Tibial nerve (tissue), 4 donors: ENCODE results near the gene KIF22. TPM values are rescaled to one million over a fixed set of nuclear protein-coding genes. Genes with fewer than 3 reads are reported as not detected.

Source experiments
- DNase-seq, 2 donors: peaks; one replicate each; pipeline ENCODE4 v3.0.0-alpha.2; 2019; ENCODE audit warnings: low spot score in 2 of 2
- H3K27ac ChIP-seq, 4 donors: fragments of 200-600 bp; sonication (generic) in 3 of 4; one replicate each; pipeline ENCODE4 v1.5.1; 2017 to 2019; ENCODE audit warnings: mild to moderate bottlenecking in 1 of 4
- H3K27me3 ChIP-seq, 2 donors: fragments of 200-600 bp; sonication (generic) in 1 of 2; one replicate each; pipeline versions ENCODE4 v1.5.1 to v1.6.0; 2017 to 2019
- H3K36me3 ChIP-seq, 3 donors: fragments of 200-600 bp; sonication (generic); one replicate each; pipeline ENCODE4 v1.5.1; 2018 to 2019
- H3K4me1 ChIP-seq, 4 donors: fragments of 200-600 bp; sonication (generic) in 3 of 4; one replicate each; pipeline ENCODE4 v1.5.1; 2017 to 2019
- H3K4me3 ChIP-seq, 4 donors: fragments of 200-600 bp; sonication (generic) in 3 of 4; one replicate each; pipeline ENCODE4 v1.5.1; 2017 to 2019; ENCODE audit warnings: mild to moderate bottlenecking in 1 of 4, moderate library complexity in 1 of 4
- H3K9me3 ChIP-seq, 4 donors: fragments of 200-600 bp; sonication (generic) in 3 of 4; one replicate each; pipeline ENCODE4 v1.5.1; 2017 to 2019
- EP300 ChIP-seq, 2 donors: sonication (generic); formaldehyde crosslinking; IDR thresholded peaks; one replicate each; pipeline ENCODE4 v1.6.1; 2017; ENCODE audit warnings: antibody characterized with exemption in 2 of 2, mild to moderate bottlenecking in 1 of 2
- POLR2A ChIP-seq, 2 donors: fragments of 450-650 bp; IDR thresholded peaks; one replicate each; pipeline ENCODE4 v1.6.1; 2017; ENCODE audit warnings: antibody characterized with exemption in 2 of 2, mild to moderate bottlenecking in 2 of 2, moderate library complexity in 2 of 2
- WGBS, 2 donors: methylation state at CpG; one replicate each; pipeline ENCODE4 v1.1.5; 2018; 5-methylcytosine and 5-hydroxymethylcytosine counted together
- total RNA-seq, 4 donors: library from RNA; depleted of rRNA; stranded (reverse); fragments of >200 nt; gene quantifications; one replicate each; pipeline ENCODE4 v1.1.0, GENCODE V29; 2016
- TF ChIP-seq, protein P1 (sequence below), 5 experiments: fragments of 200-600 bp in 3 of 5; fragments of 450-650 bp in 2 of 5; sonication (generic) in 3 of 5; IDR thresholded peaks; one replicate each; pipeline ENCODE4 v1.5.1; 2016 to 2019; ENCODE audit warnings: antibody characterized with exemption in 5 of 5, mild to moderate bottlenecking in 3 of 5, moderate library complexity in 2 of 5

Gene KIF22
- total RNA-seq = 10 to 100 TPM; 19.9 to 42.8 (median 40.5) TPM

DNA sequence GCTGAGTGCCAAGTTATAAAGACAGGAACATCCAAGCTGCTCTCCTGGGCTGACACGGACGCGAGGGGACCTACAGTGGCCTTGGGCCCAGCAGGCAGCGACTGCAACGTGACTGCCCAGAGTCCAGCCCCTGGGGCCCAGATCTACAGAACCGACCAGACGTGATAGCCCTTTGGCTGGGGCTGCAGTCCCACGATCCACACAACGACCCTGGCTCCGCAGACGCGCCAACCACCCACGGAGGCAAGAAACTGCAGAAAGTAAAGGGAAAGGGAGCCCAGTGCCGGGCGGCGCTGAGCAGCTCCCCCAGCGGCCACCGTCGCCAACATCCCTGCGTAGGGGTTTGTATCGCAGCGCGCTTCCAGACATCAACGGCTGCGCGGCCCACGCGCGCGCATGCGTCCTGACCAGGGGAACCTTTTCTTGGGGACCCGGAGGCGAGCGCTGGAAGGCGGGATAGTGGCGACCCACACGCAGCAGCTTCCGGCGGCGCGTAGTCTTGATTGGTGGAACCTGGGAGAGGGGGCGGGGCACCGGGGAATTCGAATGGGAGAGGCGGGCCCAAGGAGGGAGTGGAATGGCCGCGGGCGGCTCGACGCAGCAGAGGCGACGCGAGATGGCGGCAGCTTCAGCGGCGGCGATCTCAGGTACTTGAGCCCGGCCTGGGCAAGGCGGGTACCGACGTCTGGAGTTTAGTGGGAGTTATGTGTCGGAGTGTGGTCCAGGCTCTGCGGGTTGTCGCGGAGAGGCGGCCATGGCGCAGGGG, at the start of gene KIF22:
Gene KIF22, plus strand, starts transcription at position 569 of the 766 bp plus-strand sequence. Its CDS starts 9 bp downstream, at position 578.
- H3K36me3 ChIP-seq = no peaks in the 10 kb centered on the region
- H3K27me3 ChIP-seq = no peaks in the 10 kb centered on the region
- TF ChIP-seq POLR2A (IDR thresholded peaks at IDR 0.05) (peak; percentile 74 to 83), EP300 (IDR thresholded peaks at IDR 0.05) (peak; percentile 92 to 98)
- TF ChIP-seq, protein P1, sequence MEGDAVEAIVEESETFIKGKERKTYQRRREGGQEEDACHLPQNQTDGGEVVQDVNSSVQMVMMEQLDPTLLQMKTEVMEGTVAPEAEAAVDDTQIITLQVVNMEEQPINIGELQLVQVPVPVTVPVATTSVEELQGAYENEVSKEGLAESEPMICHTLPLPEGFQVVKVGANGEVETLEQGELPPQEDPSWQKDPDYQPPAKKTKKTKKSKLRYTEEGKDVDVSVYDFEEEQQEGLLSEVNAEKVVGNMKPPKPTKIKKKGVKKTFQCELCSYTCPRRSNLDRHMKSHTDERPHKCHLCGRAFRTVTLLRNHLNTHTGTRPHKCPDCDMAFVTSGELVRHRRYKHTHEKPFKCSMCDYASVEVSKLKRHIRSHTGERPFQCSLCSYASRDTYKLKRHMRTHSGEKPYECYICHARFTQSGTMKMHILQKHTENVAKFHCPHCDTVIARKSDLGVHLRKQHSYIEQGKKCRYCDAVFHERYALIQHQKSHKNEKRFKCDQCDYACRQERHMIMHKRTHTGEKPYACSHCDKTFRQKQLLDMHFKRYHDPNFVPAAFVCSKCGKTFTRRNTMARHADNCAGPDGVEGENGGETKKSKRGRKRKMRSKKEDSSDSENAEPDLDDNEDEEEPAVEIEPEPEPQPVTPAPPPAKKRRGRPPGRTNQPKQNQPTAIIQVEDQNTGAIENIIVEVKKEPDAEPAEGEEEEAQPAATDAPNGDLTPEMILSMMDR (IDR thresholded peaks at IDR 0.05) = peak; percentile 77 to 94 (median 92)
- peaks cover 0 to 26% (median 13%) of the 10 kb centered on the region in 4 donors for H3K4me1 ChIP-seq
- peak within 1 kb of the TSS; percentile 61 to 84 (median 66) for H3K4me3 ChIP-seq
- WGBS, 2 donors = 1% methylated on average over 49 to 67 of the region's 67 CpGs
- DNase-seq = peak; percentile 99
- H3K27ac ChIP-seq = peak within 1 kb of the TSS; percentile 61 to 89 (median 86)
- H3K9me3 ChIP-seq = no peaks in the 10 kb centered on the region

DNA sequence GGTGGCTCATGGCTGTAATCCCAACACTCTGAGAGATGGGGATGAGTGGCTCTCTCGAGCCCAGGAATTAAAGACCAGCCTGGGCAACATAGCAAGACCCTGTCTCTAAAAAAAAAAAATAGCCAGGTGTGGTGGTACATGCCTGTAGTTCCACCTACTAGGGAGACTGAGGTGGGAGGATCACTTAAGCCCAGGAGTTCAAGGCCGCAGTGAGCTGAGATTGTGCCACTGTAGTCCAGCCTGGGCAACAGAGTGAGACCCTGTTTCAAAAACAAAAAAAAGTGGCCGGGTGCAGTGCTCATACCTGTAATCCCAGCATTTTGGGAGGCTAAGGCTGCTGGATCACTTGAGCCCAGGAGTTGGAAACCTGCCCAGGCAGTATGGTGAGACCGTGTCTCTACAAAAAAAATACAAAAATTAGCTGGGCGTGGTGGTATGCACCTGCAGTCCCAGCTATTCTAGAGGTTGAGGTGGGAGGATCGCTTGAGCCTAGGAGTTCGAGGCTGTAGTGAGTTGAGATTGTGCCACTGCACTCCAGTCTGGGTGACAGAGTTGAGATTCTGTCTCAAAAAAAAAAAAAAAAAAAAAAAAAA, 47.8 kb upstream of the KIF22 start:
- Histone ChIP-seq H3K4me3 (no peak overlapping the region), H3K27me3 (no peaks in the 10 kb centered on the region), H3K9me3 (peaks cover 0 to 9% (median 0%) of the 10 kb centered on the region in 4 donors), H3K27ac (no peak overlapping the region), H3K36me3 (no peaks in the 10 kb centered on the region), H3K4me1 (no peaks in the 10 kb centered on the region)
- WGBS, 2 donors = 80 to 88% methylated on average over 7 of the region's 7 CpGs
- no peak for TF ChIP-seq POLR2A (IDR thresholded peaks at IDR 0.05)
- TF ChIP-seq EP300 (IDR thresholded peaks at IDR 0.05) = no peak
- TF ChIP-seq, protein P1 (IDR thresholded peaks at IDR 0.05) = no peak
- DNase-seq = no peak

DNA sequence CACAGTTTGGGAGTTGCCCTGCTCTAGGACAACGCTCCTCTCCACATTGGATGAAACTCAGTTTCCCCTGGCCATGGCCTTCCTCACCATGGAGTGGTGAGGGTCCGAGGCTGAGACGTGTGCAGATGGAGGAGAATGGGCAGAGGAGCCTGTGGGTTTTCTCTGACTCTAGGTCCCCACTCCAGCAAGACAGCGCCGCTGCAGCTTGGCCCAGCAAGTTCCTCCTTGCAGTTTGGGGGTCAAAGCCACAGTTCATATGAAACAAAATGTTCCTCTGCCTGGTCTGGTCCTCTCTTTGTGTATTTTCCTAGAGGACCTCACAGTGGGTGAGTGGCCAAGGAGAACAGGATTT, 47.1 kb upstream of the KIF22 start:
- Histone ChIP-seq H3K4me1 (no peaks in the 10 kb centered on the region), H3K36me3 (no peaks in the 10 kb centered on the region), H3K4me3 (no peak overlapping the region), H3K9me3 (peaks cover 0 to 3% (median 0%) of the 10 kb centered on the region in 4 donors), H3K27ac (no peak overlapping the region), H3K27me3 (no peaks in the 10 kb centered on the region)
- TF ChIP-seq, protein P1 (IDR thresholded peaks at IDR 0.05) = no peak
- TF ChIP-seq EP300 (IDR thresholded peaks at IDR 0.05) (no peak), POLR2A (IDR thresholded peaks at IDR 0.05) (no peak)
- DNase-seq = no peak
- WGBS, 2 donors = 70 to 81% methylated on average over 5 of the region's 5 CpGs

DNA sequence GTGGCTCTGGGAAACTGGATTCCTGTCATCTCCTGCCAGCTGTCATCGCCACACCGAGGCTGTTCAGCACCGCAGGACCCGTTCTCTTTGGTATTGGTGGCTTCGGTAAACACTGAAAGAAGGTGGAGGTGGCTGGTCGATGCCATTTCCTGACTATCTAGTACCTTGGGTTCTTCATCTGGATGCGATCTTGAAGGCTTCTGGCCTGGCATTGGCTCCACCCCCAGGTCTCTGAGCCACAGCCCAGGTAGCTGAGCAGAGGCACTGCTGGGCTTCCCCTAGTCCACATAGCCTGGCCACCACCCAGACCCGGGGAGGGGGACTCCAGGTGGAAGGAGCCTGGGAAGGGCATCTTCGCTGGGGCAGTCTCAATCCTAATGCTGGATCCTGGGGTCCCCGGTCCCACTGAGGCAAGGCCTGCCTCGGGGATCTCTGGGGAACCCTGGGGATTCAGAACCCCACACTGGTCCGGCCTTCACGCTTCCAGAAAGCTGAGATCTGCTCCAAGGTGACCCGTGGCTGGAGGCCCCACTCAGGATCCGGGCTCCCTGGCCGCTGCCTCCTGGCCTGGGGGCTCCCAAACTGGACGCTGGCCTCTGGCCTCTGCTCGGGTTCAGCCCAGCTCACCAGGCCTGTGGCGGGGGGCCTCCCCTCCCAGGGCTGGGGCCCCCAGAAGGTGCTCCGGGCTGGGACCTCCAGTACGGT, 46.6 kb upstream of the KIF22 start:
- no peaks in the 10 kb centered on the region for H3K27me3 ChIP-seq
- H3K4me1 ChIP-seq = no peaks in the 10 kb centered on the region
- no peaks in the 10 kb centered on the region for H3K36me3 ChIP-seq
- peak overlapping the region in 1 of 4 donors; percentile 7 for H3K27ac ChIP-seq
- H3K4me3 ChIP-seq = no peak overlapping the region
- no peaks in the 10 kb centered on the region for H3K9me3 ChIP-seq
- WGBS, 2 donors = 85 to 87% methylated on average over 10 to 18 of the region's 21 CpGs
- DNase-seq = no peak
- no peak for TF ChIP-seq EP300 (IDR thresholded peaks at IDR 0.05)
- no peak for TF ChIP-seq POLR2A (IDR thresholded peaks at IDR 0.05)
- TF ChIP-seq, protein P1 (IDR thresholded peaks at IDR 0.05) = no peak
